Stimulated activated CD4-positive, alpha-beta T cell treated with anti-CD3 and anti-CD28 coated beads, Interleukin-2, amount 100 ng/mL, for 24 hours (primary cell): Measurements from ENCODE around the gene SSH2.
A peak's percentile ranks its signal among the peaks of the same experiment; 100 is the strongest.

Source experiments
- DNase-seq, 2 donors: peaks; one replicate each; pipeline ENCODE4 v3.0.0-alpha.2; 2020

Gene SSH2

DNA sequence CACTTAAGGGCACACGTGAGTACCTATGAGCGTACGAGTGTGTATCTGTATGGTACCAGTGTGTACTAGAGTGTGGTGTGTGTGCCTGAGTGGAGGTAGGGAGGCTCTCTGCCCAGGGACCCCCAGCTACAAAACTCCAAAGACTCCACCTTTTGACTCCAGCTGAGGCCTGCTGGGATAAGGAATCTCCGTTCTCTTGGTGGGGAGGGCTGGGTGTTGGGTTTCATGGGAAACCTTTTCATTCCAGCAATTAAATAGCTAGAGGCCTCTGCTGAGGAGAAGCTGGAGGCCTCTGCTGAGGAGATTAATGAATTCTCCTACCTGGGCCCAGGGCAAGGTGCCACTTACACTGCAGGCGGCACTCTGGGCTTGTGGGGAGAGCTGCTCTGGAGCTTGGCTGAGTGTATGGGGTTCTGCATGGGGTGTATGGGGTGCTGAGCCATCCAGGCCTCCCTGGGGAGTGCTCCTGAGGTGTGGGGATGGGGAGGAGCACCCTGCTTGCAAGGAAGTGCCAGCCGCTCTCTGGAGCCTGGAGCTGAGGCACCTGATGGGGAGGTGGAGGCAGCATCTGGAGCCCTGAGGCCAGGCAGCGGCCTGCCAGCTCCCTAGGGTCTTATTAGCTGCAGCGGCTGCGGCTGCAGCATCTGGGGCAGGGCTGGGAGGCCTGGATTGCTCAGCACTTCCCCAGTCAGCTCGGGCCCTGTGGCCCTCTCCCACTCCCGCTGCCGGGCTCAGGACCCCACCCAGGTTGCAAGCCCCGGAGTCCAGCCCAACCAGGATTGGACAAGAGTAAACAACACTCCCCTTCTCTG lies 332.5 kb downstream of the SSH2 start:
- no peak for DNase-seq

DNA sequence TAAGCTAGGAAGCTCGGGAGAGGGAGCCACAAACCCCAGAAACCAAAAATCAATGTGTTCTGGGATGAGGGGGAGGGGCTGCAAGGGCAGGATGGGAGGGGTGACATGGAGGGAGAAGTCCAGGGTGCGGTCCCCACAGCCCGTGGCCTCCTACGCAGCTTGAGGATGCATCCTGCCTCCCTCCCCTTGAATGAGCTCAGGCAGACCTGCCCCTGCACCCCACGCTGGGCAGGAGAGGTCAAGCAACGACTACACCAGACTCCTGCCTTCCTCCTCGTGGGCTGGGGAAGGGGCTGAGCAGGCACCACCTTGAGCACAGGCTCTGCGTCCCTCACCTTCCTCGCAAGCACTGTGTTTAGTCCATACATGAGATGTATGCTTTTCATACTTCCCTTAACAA lies 333.2 kb downstream of the SSH2 start:
- DNase-seq = no peak

GRCh38 chr17:29595943-29596774 lies 333.9 kb downstream of the SSH2 start:
- no peak for DNase-seq

- DNase-seq = no peak
Observed at GRCh38 chr17:29595107-29595942, 334.7 kb downstream of the SSH2 start.

DNA sequence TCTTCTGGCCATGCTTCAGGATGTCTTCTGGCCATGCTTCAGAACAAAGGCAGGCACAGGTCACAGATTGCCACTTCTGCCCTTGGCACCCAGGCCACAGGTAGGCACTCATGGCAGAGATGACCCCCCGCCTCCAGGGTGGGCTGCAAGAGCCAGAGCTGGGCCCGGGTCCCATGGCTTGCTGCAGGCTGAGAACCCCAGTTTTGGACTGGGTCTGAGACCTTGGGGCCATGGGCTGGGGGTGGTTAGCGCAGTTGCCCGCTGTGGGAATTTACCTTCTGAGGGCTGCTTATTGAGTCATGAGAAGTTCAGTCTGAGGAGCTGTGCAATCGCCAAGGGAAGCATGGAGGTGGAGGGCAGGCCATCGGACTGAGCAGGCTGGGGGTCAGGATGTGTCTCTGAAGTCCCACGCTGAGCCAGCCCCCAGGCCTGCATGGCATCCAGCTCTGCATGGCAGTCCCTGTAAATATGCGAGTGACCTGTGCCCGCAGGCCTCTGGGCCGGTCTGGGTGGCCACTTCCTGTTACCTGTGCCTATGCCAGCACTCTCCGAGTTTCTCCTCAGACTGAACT lies 335.4 kb downstream of the SSH2 start:
- no peak for DNase-seq

- peak in 1 of 2 donors; percentile 51 for DNase-seq
Observed at GRCh38 chr17:29593591-29594518, 336.2 kb downstream of the SSH2 start.

DNA sequence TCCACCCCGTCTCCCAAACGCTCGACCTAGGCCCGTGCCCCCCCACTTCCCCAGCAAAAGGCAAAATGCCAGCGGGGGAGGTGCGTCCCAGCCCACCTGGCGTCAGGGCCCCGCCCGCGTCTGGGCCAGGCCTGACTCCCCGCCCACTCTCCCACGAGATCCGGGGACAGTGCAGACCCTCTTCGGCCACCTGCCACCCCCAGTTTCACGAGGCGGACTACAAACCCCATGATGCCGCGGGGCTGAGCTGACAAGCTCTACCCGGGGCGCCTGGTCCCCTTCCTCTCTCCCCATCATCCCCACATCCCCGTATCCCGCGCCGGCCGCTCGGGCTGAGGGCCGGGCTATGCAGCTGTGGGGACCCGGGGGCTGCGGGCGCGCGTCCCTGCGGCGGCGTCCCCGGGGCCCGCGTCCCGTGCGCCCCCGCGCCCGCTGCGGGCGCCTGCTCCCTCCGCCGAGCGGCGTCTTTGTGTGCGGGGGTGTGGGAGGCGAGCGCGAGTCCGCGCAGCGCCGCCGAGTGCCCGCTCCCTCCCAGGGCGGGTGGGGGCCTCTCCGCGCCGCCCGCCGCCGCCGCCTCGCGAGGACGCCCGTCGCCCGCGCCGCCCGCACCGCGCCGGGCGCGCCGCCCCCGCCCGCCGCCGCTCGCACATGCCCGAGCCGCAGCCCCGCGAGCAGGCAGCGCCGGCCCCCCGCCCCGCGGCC lies 337.0 kb downstream of the SSH2 start, which contains the start of gene ANKRD13B:
TSS of gene ANKRD13B (plus strand) at position 283 of the 702 bp plus-strand sequence. CDS start 490 bp downstream, outside the sequence.
- DNase-seq = peak; percentile 59 to 70

- DNase-seq = peak; percentile 87 to 92
Observed at GRCh38 chr17:29591737-29592608, 338.1 kb downstream of the SSH2 start.

GRCh38 chr17:29591146-29591736 lies 338.8 kb downstream of the SSH2 start:
- DNase-seq = peak in 1 of 2 donors; percentile 62

- DNase-seq = no peak
Observed at GRCh38 chr17:29590411-29591145, 339.4 kb downstream of the SSH2 start.

DNA sequence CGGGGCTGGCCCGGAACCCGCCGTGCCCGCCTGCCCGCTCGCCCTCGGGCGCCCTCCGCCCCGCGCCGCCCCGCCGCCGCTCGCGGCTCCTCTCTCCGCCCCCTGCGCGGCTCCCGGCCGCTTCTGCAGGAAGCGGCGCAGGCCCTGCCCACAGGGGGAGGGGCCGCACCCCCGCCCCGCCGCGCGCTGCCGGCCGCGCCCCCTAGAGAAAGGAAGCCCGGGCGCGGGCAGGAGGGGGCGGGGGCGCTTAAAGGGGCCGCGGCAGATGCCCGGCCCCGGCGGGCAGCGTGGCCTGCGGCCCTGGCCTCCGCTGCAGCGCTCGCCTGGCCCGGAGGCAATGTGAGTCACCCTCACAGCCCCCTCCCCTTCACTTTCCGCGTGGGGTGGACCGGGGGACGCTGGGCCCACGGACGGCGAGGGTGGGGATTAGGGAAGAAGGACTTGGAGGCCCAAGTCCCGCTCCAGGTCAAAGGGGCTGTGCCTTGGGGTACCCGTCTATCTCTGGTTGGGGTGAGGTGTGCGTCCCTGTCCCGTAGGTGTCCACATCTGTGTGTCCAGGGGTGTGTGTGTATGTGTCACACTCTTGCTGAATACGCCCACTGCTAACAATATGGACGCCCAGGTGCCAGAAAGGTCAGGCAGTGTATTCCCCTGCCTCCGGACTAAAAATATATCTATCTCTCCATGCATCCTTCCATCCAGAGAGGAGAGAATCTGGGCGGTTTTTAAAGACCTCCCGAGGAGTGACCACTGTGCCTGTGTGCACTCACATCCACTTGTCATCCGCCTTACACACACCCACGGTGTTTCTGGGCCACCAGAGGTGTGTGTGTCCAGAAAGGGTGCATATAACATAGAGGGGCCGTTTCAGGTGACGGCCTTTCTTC lies 340.3 kb downstream of the SSH2 start, which contains the start of gene GIT1:
TSS of gene GIT1 (minus strand) at position 125 of the 887 bp plus-strand sequence. CDS start 270 bp downstream, outside the sequence.
- DNase-seq = peak; percentile 84 to 86

DNA sequence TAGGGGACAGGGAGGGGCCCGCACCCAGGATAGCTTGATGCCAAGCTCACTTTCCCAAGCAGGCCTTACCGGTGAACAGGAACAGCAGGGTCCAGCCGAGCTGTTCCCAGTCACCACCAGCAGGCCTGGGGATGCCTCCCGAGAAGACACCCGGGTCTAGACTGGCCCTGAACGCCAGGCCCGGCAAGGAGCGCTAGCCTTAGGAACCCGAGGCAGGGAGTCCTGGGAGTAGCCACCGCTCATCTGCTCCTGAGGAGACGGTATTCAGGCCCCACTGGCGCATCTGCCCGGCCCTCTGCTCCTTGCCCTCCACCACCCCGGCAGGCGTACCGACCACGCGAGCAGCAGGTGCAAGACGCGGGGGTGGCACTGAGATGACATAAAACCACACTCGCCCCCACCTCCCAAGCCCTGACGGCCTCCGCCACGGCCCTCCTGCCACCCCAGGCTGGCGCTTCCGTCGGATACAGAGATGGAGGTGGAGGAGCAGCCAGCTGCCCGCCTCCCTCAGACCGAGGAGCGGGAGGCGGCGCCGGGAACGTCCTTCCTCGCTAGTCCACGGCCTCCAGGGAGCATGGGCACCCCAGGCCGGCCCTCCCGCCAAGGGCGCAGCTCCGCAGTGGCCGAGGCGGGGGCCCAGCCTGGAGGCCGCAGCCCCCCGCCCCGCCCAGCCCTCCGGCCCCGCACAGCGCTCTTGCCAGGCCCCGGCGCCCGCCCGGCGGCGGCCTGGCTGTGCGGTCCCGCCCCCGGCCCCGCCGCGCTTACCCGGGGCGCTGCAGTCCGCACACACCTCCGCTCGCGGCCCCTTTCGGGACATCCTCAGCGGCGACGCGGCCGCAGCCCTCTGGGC lies 341.2 kb downstream of the SSH2 start:
- peak; percentile 60 to 65 for DNase-seq

- DNase-seq = no peak
Observed at GRCh38 chr17:29588017-29588561, 341.9 kb downstream of the SSH2 start.

GRCh38 chr17:29587591-29587990 lies 342.4 kb downstream of the SSH2 start:
- DNase-seq = no peak

DNA sequence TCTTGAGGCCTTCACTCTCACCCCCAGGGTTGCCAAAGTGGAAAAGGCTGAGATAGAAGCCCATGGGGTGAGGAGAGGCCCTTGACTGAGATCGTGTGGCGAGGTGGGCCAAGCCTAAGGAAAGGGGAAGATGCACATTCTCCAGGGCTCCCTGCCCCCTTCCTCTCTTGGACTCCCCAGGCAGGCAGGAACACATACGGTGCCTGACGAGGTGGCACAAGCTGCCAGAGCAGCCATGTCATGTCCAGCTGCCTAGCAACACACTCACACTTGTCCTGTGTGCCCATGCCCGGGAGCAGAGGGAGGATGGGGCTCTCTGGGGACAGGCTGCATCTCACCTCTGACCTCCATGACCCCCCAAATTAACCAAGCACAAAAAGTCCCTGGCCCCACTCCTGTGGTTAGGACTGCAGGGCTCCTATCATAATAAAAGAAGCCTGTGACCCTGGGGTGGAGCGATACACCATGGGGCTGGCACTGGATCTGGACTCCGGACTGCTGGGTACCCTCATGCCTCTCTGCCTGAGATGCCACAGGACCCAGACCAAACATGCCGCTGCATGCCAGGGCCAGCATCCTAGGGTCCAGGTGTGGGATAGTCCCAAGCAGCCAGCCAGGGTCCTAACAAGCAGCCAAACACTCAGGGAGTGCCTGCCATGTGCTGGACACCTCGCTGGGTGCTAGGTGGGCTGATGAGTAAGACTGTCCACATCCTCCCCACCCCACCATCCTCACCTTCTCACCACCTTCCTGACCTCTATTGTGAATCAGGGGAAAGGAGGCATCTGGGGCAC lies 343.2 kb downstream of the SSH2 start:
- DNase-seq = no peak
